Measurements from ENCODE around the gene SUPT6H. TPM values are rescaled to one million over a fixed set of nuclear protein-coding genes. Genes with fewer than 3 reads are reported as not detected.

The SUPT6H gene
- total and polyA plus RNA-seq, 8 donors: 16.9 to 135 (median 47.3) TPM

DNA sequence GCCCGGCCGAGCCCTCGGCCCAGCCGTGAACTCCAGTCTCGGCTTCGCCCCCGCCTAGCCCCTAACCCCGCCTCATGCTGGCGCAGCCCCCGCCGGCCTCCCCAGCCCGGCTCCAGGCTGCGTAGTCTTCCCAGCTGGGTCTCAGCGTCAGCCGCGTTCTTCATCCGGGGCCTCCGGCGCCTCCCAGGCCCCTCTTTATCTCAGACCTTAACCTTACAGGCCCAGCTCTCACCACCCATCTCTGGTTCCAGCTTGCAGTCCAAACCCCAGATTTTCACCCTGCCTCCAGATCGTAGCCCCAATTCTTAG, 49.7 kb downstream of the SUPT6H start, which contains the start of gene PROCA1:
Gene PROCA1, minus strand, starts transcription at position 166 of the 309 bp plus-strand sequence. CDS start 228 bp downstream, outside the sequence.
- H3K4me1 ChIP-seq: peaks cover 17 to 46% (median 32%) of the 10 kb centered on the region in 4 donors
- intact Hi-C loops (cut with DNase I; ENCODE audit: low total_unique reads): no loop called here
- H3K27ac ChIP-seq: peak within 1 kb of the TSS; percentile 90 to 97 (median 92)
- peaks cover 0 to 4% (median 0%) of the 10 kb centered on the region in 3 donors for H3K27me3 ChIP-seq
- no peak for DNase-seq
- no peaks in the 10 kb centered on the region for H3K9me3 ChIP-seq
- H3K4me3 ChIP-seq: peak within 1 kb of the TSS; percentile 61 to 81 (median 64)
- WGBS, 5 donors: 2 to 7% (median 3%) methylated on average over 16 to 20 of the region's 20 CpGs
- TF ChIP-seq EP300 (IDR thresholded peaks at IDR 0.05) (no peak), POLR2A (IDR thresholded peaks at IDR 0.05) (no peak)
- peaks cover 16 to 25% (median 21%) of the 10 kb centered on the region in 4 donors for H3K36me3 ChIP-seq

DNA sequence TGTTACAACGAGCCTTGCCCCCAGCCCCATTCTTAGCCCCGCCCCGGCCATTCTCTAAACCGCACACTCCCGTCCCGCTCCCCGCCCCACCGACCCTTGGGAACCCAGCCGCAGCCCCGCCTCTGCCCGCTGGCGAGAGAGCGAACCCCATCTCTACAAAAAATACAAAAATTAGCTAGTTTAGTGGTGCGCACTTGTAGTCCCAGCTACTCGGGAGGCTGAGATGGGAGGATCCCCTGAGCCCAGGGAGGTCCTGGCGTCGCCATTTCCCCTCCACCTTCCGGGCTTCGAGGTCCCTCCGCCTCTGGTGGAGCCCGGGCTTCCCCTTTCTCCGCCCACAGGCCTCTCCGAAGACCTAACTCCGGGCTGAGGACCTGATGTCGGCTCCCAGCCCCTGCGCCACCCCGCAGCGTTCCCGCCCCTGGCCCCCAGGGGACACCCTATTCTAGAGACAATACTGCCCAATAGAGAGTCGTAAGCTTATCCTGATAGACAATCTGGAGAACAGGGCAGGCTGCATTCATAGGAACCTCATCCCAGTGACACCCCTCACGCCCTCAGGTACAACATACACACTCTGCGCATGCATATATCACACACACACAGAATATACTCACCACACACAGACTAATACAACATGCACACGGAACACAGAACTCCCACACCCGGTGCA, 50.2 kb downstream of the SUPT6H start:
- TF ChIP-seq, protein P1, sequence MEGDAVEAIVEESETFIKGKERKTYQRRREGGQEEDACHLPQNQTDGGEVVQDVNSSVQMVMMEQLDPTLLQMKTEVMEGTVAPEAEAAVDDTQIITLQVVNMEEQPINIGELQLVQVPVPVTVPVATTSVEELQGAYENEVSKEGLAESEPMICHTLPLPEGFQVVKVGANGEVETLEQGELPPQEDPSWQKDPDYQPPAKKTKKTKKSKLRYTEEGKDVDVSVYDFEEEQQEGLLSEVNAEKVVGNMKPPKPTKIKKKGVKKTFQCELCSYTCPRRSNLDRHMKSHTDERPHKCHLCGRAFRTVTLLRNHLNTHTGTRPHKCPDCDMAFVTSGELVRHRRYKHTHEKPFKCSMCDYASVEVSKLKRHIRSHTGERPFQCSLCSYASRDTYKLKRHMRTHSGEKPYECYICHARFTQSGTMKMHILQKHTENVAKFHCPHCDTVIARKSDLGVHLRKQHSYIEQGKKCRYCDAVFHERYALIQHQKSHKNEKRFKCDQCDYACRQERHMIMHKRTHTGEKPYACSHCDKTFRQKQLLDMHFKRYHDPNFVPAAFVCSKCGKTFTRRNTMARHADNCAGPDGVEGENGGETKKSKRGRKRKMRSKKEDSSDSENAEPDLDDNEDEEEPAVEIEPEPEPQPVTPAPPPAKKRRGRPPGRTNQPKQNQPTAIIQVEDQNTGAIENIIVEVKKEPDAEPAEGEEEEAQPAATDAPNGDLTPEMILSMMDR (IDR thresholded peaks at IDR 0.05): no peak
- no peak for TF ChIP-seq POLR2AphosphoS5 (IDR thresholded peaks at IDR 0.05)
- TF ChIP-seq POLR2A (IDR thresholded peaks at IDR 0.05): no peak
- no peak for TF ChIP-seq EP300 (IDR thresholded peaks at IDR 0.05)
- DNase-seq: peak in 1 of 2 donors; percentile 74
- Histone ChIP-seq H3K27me3 (peaks cover 0 to 9% (median 3%) of the 10 kb centered on the region in 3 donors), H3K4me3 (peak overlapping the region; percentile 61 to 81 (median 64)), H3K36me3 (peaks cover 16 to 25% (median 21%) of the 10 kb centered on the region in 4 donors), H3K27ac (peak overlapping the region; percentile 90 to 97 (median 92)), H3K4me1 (peaks cover 22 to 51% (median 35%) of the 10 kb centered on the region in 4 donors), H3K9me3 (no peaks in the 10 kb centered on the region)
- 36 to 50% (median 42%) methylated on average over 33 to 34 of the region's 34 CpGs for WGBS, 5 donors
- intact Hi-C loops (cut with DNase I; ENCODE audit: low total_unique reads): no loop called here

GRCh38 chr17:28712705-28713415, 50.9 kb downstream of the SUPT6H start:
- no peak overlapping the region for H3K4me3 ChIP-seq
- H3K4me1 ChIP-seq: peaks cover 26 to 58% (median 40%) of the 10 kb centered on the region in 4 donors
- peak overlapping the region in 1 of 5 donors; percentile 91 for H3K27ac ChIP-seq
- TF ChIP-seq POLR2AphosphoS5 (IDR thresholded peaks at IDR 0.05) (no peak), POLR2A (IDR thresholded peaks at IDR 0.05) (no peak), EP300 (IDR thresholded peaks at IDR 0.05) (no peak)
- TF ChIP-seq, protein P1 (IDR thresholded peaks at IDR 0.05): no peak
- WGBS, 5 donors: 60 to 75% (median 69%) methylated on average over 7 of the region's 7 CpGs
- H3K27me3 ChIP-seq: peaks cover 0 to 14% (median 8%) of the 10 kb centered on the region in 3 donors
- H3K9me3 ChIP-seq: no peaks in the 10 kb centered on the region
- DNase-seq: no peak
- intact Hi-C loops (cut with DNase I; ENCODE audit: low total_unique reads): no loop called here
- peaks cover 16 to 25% (median 21%) of the 10 kb centered on the region in 4 donors for H3K36me3 ChIP-seq

DNA sequence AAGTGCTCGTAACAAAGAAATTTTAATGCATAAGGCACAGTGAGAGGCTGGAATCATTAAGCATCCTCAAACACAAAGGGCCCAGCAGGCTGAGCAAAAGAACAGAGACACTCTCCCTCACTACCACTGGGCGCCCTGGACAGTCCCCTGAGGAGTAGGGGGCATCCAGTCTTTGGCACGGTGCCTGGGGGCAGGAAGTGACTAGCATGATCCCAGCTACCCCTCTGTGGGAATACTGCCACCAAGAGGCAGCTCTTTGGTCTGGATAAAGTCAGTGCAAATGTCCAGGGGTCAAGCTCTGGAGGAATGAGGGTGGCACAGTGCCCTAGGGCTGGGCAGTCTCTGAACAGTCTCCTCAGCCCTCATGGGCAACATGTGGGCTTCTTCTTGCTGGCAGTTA, 52.3 kb downstream of the SUPT6H start:
- 74 to 94% (median 88%) methylated on average over 3 of the region's 3 CpGs for WGBS, 5 donors
- no peak for DNase-seq
- peaks cover 16 to 25% (median 21%) of the 10 kb centered on the region in 4 donors for H3K36me3 ChIP-seq
- H3K27ac ChIP-seq: no peak overlapping the region
- H3K4me1 ChIP-seq: peaks cover 37 to 72% (median 54%) of the 10 kb centered on the region in 4 donors
- H3K9me3 ChIP-seq: no peaks in the 10 kb centered on the region
- TF ChIP-seq, protein P1 (IDR thresholded peaks at IDR 0.05): no peak
- TF ChIP-seq POLR2A (IDR thresholded peaks at IDR 0.05) (no peak), POLR2AphosphoS5 (IDR thresholded peaks at IDR 0.05) (no peak), EP300 (IDR thresholded peaks at IDR 0.05) (no peak)
- H3K4me3 ChIP-seq: no peak overlapping the region
- peaks cover 0 to 14% (median 8%) of the 10 kb centered on the region in 3 donors for H3K27me3 ChIP-seq
- intact Hi-C loops (cut with DNase I; ENCODE audit: low total_unique reads): no loop called here

Measured in stomach (tissue), 9 donors.